BLaER1 treated with 17β-estradiol and CSF1 and Interleukin-3, amounts not matched to agents 10 nM and 100 nM (cell line): ENCODE data around the gene VPS26A.
"Not testable (repeated sequence)": the region's sequence is repeated elsewhere in the genome, so short reads cannot be mapped to it uniquely, and the experiment has no call there.

Experiments used
- H3K27ac ChIP-seq, 11 experiments: shearing (Covaris generic); formaldehyde crosslinking; 2 replicates each; pipeline ENCODE4 v1.8.1; 2022
- H3K27me3 ChIP-seq, 11 experiments: shearing (Covaris generic); formaldehyde crosslinking; 2 replicates each; pipeline ENCODE4 v1.8.1; 2022
- H3K36me3 ChIP-seq, 11 experiments: shearing (Covaris generic); formaldehyde crosslinking; 2 replicates each; pipeline ENCODE4 v1.8.1; 2022
- H3K4me1 ChIP-seq, 10 experiments: shearing (Covaris generic); formaldehyde crosslinking; 2 replicates each; pipeline ENCODE4 v1.8.1; 2022
- H3K4me2 ChIP-seq, 11 experiments: shearing (Covaris generic); formaldehyde crosslinking; 2 replicates each; pipeline ENCODE4 v1.8.1; 2022
- H3K4me3 ChIP-seq, 10 experiments: shearing (Covaris generic); formaldehyde crosslinking; 2 replicates each; pipeline ENCODE4 v1.8.1; 2022
- H3K9ac ChIP-seq, 11 experiments: shearing (Covaris generic); formaldehyde crosslinking; 2 replicates each; pipeline ENCODE4 v1.8.1; 2022
- H3K9me3 ChIP-seq, 11 experiments: shearing (Covaris generic); formaldehyde crosslinking; replicated peaks in 1 of 11; 2 replicates each; pipeline ENCODE4 v1.8.1; 2022
- H4K20me1 ChIP-seq, 11 experiments: shearing (Covaris generic); formaldehyde crosslinking; 2 replicates each; pipeline ENCODE4 v1.8.1; 2022
- Cebpa-rat ChIP-seq, 11 experiments: shearing (Covaris generic); IDR thresholded peaks; 2 replicates each; pipeline ENCODE4 v1.8.1; 2022

VPS26A gene

GRCh38 chr10:69107176-69107490 is 16.8 kb upstream of the VPS26A start:
- H3K27ac ChIP-seq, result 0 out of 22 replicates have a peak overlapping the region, but pooled peaks of 1 of the 11 experiments have one; percentile 3
- H3K4me1 ChIP-seq, result peaks cover 0 to 11% (median 3%) of the 10 kb centered on the region in 10 experiments; a peak in 14 of 20 replicates
- H3K4me2 ChIP-seq, result no peak overlapping the region
- peaks cover 0 to 42% (median 39%) of the 10 kb centered on the region in 11 experiments; a peak in 21 of 22 replicates for H3K36me3 ChIP-seq
- H3K27me3 ChIP-seq, result no peaks in the 10 kb centered on the region
- no peak for TF ChIP-seq Cebpa-rat (IDR thresholded peaks at IDR 0.05)
- 0 out of 22 replicates have a peak, but pooled peaks cover 0 to 6% (median 0%) of the 10 kb centered on the region in 11 experiments for H3K9me3 ChIP-seq
- H4K20me1 ChIP-seq, result peaks cover 0 to 65% (median 41%) of the 10 kb centered on the region in 11 experiments; a peak in 19 of 22 replicates
- H3K4me3 ChIP-seq, result no peak overlapping the region
- H3K9ac ChIP-seq, result no peak overlapping the region

- Histone ChIP-seq H3K9me3 (0 out of 22 replicates have a peak, but pooled peaks cover 0 to 6% (median 0%) of the 10 kb centered on the region in 11 experiments), H3K9ac (no peak overlapping the region), H3K4me2 (no peak overlapping the region), H3K4me3 (no peak overlapping the region), H4K20me1 (peaks cover 0 to 59% (median 35%) of the 10 kb centered on the region in 11 experiments; a peak in 19 of 22 replicates), H3K27ac (no peak overlapping the region), H3K4me1 (peaks cover 0 to 5% (median 0%) of the 10 kb centered on the region in 10 experiments; a peak in 6 of 20 replicates), H3K27me3 (no peaks in the 10 kb centered on the region), H3K36me3 (peaks cover 0 to 37% (median 33%) of the 10 kb centered on the region in 11 experiments; a peak in 21 of 22 replicates)
- peak in 6 of 11 experiments; percentile 28 to 56 (median 44); a peak in 6 of 22 replicates for TF ChIP-seq Cebpa-rat (IDR thresholded peaks at IDR 0.05)
Observed at GRCh38 chr10:69107699-69108098, 16.3 kb upstream of the VPS26A start.

DNA sequence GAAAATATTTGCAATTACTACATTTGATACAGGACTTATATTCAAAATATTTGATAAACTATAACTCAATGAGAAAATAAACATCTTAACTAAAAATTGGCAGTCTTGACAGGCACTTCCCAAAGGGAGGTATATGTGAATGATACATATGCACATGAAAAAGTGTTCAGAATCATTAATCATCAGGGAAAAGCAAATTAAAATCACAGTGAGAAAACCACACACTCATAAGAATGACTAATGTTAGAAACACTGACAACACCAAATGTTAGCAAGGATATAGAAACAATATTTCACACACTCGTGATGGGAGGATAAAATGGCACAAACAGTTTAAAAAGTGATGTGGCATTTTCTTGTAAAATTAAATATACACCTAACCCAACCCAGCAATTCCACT is 4.1 kb upstream of the VPS26A start:
- Histone ChIP-seq H4K20me1 (peaks cover 0 to 8% (median 2%) of the 10 kb centered on the region in 11 experiments; a peak in 13 of 22 replicates), H3K4me2 (no peak overlapping the region), H3K27ac (no peak overlapping the region), H3K36me3 (no peaks in the 10 kb centered on the region), H3K4me1 (peaks cover 9 to 24% (median 15%) of the 10 kb centered on the region in 10 experiments), H3K4me3 (no peak overlapping the region), H3K9me3 (no peaks in the 10 kb centered on the region), H3K27me3 (no peaks in the 10 kb centered on the region), H3K9ac (no peak overlapping the region)
- no peak for TF ChIP-seq Cebpa-rat (IDR thresholded peaks at IDR 0.05)

DNA sequence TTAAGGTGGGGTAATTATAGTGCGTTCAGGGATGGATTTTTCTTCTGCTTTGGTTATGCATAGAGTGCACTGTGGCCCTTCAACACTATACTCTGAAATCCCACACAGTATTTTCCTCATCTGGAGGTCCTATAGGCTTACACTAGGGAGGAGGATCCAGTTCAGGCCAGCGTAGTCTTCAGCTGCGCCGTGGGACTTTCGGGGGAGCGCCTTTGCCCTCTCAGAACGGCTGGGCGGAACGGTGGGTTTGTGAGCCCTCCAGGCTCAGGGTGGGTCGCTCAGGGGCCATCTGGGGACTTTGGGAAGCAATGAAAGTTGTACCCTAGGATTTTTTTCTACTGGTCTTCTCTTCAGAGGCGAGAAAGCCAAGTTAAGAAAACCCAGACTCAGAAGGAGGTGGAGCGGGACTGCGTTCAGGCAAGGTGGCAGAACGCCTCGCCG is 652 bp upstream of the VPS26A start:
- H3K27ac ChIP-seq, result peak overlapping the region; percentile 83 to 97 (median 93)
- no peaks in the 10 kb centered on the region for H3K9me3 ChIP-seq
- TF ChIP-seq Cebpa-rat (IDR thresholded peaks at IDR 0.05), result no peak

GRCh38 chr10:69124563-69125268 is 738 bp downstream of the VPS26A start:
- Histone ChIP-seq H3K27me3 (no peaks in the 10 kb centered on the region), H3K4me2 (peak overlapping the region; percentile 79 to 96 (median 90)), H3K9me3 (no peaks in the 10 kb centered on the region), H4K20me1 (peaks cover 39 to 56% (median 50%) of the 10 kb centered on the region in 11 experiments), H3K4me1 (peaks cover 26 to 64% (median 36%) of the 10 kb centered on the region in 10 experiments), H3K9ac (peak overlapping the region; percentile 84 to 98 (median 94)), H3K27ac (peak overlapping the region; percentile 86 to 97 (median 93)), H3K4me3 (peak overlapping the region; percentile 77 to 99 (median 96)), H3K36me3 (peaks cover 0 to 9% (median 0%) of the 10 kb centered on the region in 11 experiments; a peak in 1 of 22 replicates)
- TF ChIP-seq Cebpa-rat (IDR thresholded peaks at IDR 0.05), result no peak

More for the DNA sequence above, 652 bp upstream of the VPS26A start:
- Histone ChIP-seq H3K9ac (peak overlapping the region; percentile 84 to 98 (median 94)), H3K36me3 (0 out of 22 replicates have a peak, but pooled peaks cover 0 to 2% (median 0%) of the 10 kb centered on the region in 11 experiments), H3K4me2 (peak overlapping the region; percentile 69 to 95 (median 88)), H3K27me3 (no peaks in the 10 kb centered on the region), H4K20me1 (peaks cover 25 to 42% (median 36%) of the 10 kb centered on the region in 11 experiments; a peak in 21 of 22 replicates), H3K4me3 (peak overlapping the region; percentile 58 to 99 (median 96)), H3K4me1 (peaks cover 18 to 50% (median 33%) of the 10 kb centered on the region in 10 experiments)

GRCh38 chr10:69125554-69125953 is 1.6 kb downstream of the VPS26A start:
- H3K4me3 ChIP-seq, result peak overlapping the region; percentile 77 to 99 (median 96); a peak in 19 of 20 replicates
- peaks cover 46 to 65% (median 58%) of the 10 kb centered on the region in 11 experiments for H4K20me1 ChIP-seq
- H3K36me3 ChIP-seq, result peaks cover 0 to 9% (median 0%) of the 10 kb centered on the region in 11 experiments; a peak in 1 of 22 replicates
- no peaks in the 10 kb centered on the region for H3K27me3 ChIP-seq
- H3K27ac ChIP-seq, result peak overlapping the region in 9 of 11 experiments; percentile 17 to 97 (median 93); a peak in 13 of 22 replicates
- peak overlapping the region; percentile 79 to 96 (median 90) for H3K4me2 ChIP-seq
- no peaks in the 10 kb centered on the region for H3K9me3 ChIP-seq
- no peak for TF ChIP-seq Cebpa-rat (IDR thresholded peaks at IDR 0.05)
- peaks cover 25 to 68% (median 31%) of the 10 kb centered on the region in 10 experiments for H3K4me1 ChIP-seq
- peak overlapping the region; percentile 84 to 98 (median 94); a peak in 21 of 22 replicates for H3K9ac ChIP-seq

DNA sequence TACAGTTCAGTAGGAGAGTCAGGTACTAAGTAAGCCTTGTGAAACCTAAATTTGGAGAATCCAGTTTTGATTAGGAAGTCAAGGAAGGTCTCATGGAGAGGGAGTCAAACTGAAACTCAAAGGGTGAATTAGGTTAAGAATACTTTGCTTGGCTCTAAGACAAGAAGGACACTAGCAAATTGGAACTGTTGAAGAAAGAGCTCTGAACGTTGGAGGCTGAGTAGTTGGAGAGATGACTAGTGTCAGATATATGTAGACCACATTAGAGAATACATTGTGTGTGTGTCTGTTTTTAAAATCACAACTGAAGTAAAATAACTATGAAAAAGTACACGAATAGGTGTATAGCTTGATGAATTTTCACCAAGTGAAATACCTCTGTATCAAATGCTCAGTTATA is 6.3 kb downstream of the VPS26A start:
- H3K36me3 ChIP-seq, result peaks cover 22 to 43% (median 31%) of the 10 kb centered on the region in 11 experiments
- peak overlapping the region in 1 of 11 experiments; percentile 56; a peak in 2 of 22 replicates for H3K9ac ChIP-seq
- peak overlapping the region in 3 of 11 experiments; percentile 51 to 95 (median 77); a peak in 4 of 22 replicates for H3K4me2 ChIP-seq
- H3K27ac ChIP-seq, result no peak overlapping the region
- peaks cover 10 to 65% (median 21%) of the 10 kb centered on the region in 10 experiments for H3K4me1 ChIP-seq
- no peak overlapping the region for H3K4me3 ChIP-seq
- no peaks in the 10 kb centered on the region for H3K27me3 ChIP-seq
- no peaks in the 10 kb centered on the region for H3K9me3 ChIP-seq
- H4K20me1 ChIP-seq, result peaks cover 65 to 100% (median 92%) of the 10 kb centered on the region in 11 experiments
- TF ChIP-seq Cebpa-rat (IDR thresholded peaks at IDR 0.05), result no peak

DNA sequence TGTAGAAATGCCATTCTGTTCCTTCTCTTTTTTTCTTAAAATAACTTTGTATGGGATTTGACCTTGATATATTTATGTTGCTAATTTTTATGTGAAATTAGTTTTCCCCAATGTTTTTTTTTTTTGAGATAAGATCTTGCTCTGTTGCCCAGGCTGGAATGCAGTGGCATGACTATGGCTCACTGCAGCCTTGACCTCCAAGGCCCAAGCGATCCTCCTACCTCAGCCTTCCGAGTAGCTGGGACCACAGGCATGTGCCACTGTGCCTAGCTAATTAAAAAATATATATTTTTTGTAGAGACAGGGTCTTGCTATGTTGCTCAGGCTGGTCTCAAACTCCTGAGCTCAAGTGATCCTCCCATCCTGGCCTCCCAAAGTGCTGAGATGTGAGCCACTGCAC is 16.0 kb downstream of the VPS26A start:
- Histone ChIP-seq H3K9ac (no peak overlapping the region), H3K27ac (no peak overlapping the region), H3K27me3 (no peaks in the 10 kb centered on the region), H3K4me2 (no peak overlapping the region), H3K9me3 (no peaks in the 10 kb centered on the region), H4K20me1 (peaks cover 12 to 99% (median 94%) of the 10 kb centered on the region in 11 experiments; a peak in 20 of 22 replicates), H3K4me1 (no peaks in the 10 kb centered on the region), H3K36me3 (peaks cover 34 to 94% (median 70%) of the 10 kb centered on the region in 11 experiments), H3K4me3 (no peak overlapping the region)
- TF ChIP-seq Cebpa-rat (IDR thresholded peaks at IDR 0.05), result no peak

- H3K4me1 ChIP-seq, result peaks cover 0 to 6% (median 4%) of the 10 kb centered on the region in 10 experiments; a peak in 11 of 20 replicates
- peaks cover 20 to 94% (median 66%) of the 10 kb centered on the region in 11 experiments for H3K36me3 ChIP-seq
- H3K9ac ChIP-seq, result no peak overlapping the region
- no peak overlapping the region for H3K4me3 ChIP-seq
- no peaks in the 10 kb centered on the region for H3K9me3 ChIP-seq
- no peak for TF ChIP-seq Cebpa-rat (IDR thresholded peaks at IDR 0.05)
- H3K27me3 ChIP-seq, result no peaks in the 10 kb centered on the region
- peaks cover 16 to 99% (median 96%) of the 10 kb centered on the region in 11 experiments; a peak in 21 of 22 replicates for H4K20me1 ChIP-seq
- no peak overlapping the region for H3K27ac ChIP-seq
- no peak overlapping the region for H3K4me2 ChIP-seq
Observed at GRCh38 chr10:69141304-69141703, 17.3 kb downstream of the VPS26A start.

- not testable (repeated sequence) for H3K27ac ChIP-seq, H3K9me3 ChIP-seq, H3K4me2 ChIP-seq, H3K4me3 ChIP-seq, H3K9ac ChIP-seq, H3K27me3 ChIP-seq
- peaks cover 16 to 99% (median 97%) of the 10 kb centered on the region in 11 experiments; a peak in 21 of 22 replicates for H4K20me1 ChIP-seq
- peaks cover 4 to 14% (median 10%) of the 10 kb centered on the region in 10 experiments; a peak in 16 of 20 replicates for H3K4me1 ChIP-seq
- H3K36me3 ChIP-seq, result peaks cover 13 to 87% (median 59%) of the 10 kb centered on the region in 11 experiments
Observed at GRCh38 chr10:69142074-69142473, 18.1 kb downstream of the VPS26A start.
